CD4-positive, alpha-beta T cell treated with Interferon alpha-2 for 1 hour (primary cell): ENCODE results near the gene SHE.
"Not testable (repeated sequence)": the region's sequence is repeated elsewhere in the genome, so short reads cannot be mapped to it uniquely, and the experiment has no call there.

Experiments
- DNase-seq, 2 donors: peaks; one replicate each; pipeline ENCODE4 v3.0.0-alpha.2; 2020 to 2022

The SHE gene

GRCh38 chr1:154512760-154513159 lies 10.5 kb upstream of the SHE start:
- DNase-seq, result no peak

- DNase-seq, result no peak
Observed at GRCh38 chr1:154503898-154504297, 1.7 kb upstream of the SHE start.

- DNase-seq, result no peak
Observed at GRCh38 chr1:154502744-154503115, 518 bp upstream of the SHE start.

GRCh38 chr1:154501423-154502065 lies 668 bp downstream of the SHE start:
- no peak for DNase-seq

GRCh38 chr1:154500533-154500932 lies 1.7 kb downstream of the SHE start:
- no peak for DNase-seq

- DNase-seq, result no peak
Observed at GRCh38 chr1:154499446-154499845, 2.8 kb downstream of the SHE start.

- no peak for DNase-seq
Observed at GRCh38 chr1:154497026-154497806, 5.0 kb downstream of the SHE start.

GRCh38 chr1:154496383-154496782 lies 5.8 kb downstream of the SHE start:
- DNase-seq, result no peak

- no peak for DNase-seq
Observed at GRCh38 chr1:154495496-154496273, 6.5 kb downstream of the SHE start.

- peak; percentile 31 to 41 for DNase-seq
Observed at GRCh38 chr1:154493276-154493675, 8.9 kb downstream of the SHE start.

GRCh38 chr1:154492115-154492514 lies 10.1 kb downstream of the SHE start:
- DNase-seq, result no peak

GRCh38 chr1:154490317-154490716 lies 11.9 kb downstream of the SHE start:
- DNase-seq, result no peak

GRCh38 chr1:154489695-154490274 lies 12.4 kb downstream of the SHE start:
- DNase-seq, result no peak

GRCh38 chr1:154488922-154489321 lies 13.3 kb downstream of the SHE start:
- no peak for DNase-seq

GRCh38 chr1:154486756-154487155 lies 15.5 kb downstream of the SHE start:
- not testable (repeated sequence) for DNase-seq

- no peak for DNase-seq
Observed at GRCh38 chr1:154485910-154486496, 16.2 kb downstream of the SHE start.

- no peak for DNase-seq
Observed at GRCh38 chr1:154485106-154485505, 17.1 kb downstream of the SHE start.

GRCh38 chr1:154483941-154484803 lies 18.0 kb downstream of the SHE start:
- DNase-seq, result no peak

- no peak for DNase-seq
Observed at GRCh38 chr1:154481053-154481452, 21.2 kb downstream of the SHE start.

GRCh38 chr1:154479764-154480421 lies 22.3 kb downstream of the SHE start:
- DNase-seq, result peak; percentile 69 to 84

GRCh38 chr1:154478639-154479038 lies 23.6 kb downstream of the SHE start:
- DNase-seq, result peak; percentile 21 to 44
